SU-DHL-6 (cell line): Measurements from ENCODE around the gene ATRNL1.

Source experiments
- H2AFZ ChIP-seq: fragments of 200-600 bp; sonication (generic); 2 replicates; pipeline ENCODE4 v1.6.1; 2014; ENCODE audit warnings: low read depth, mild to moderate bottlenecking, moderate library complexity, mixed read lengths, antibody characterized with exemption, low read length; ENCODE audit not compliant: severe bottlenecking
- H3F3A ChIP-seq: fragments of 200-600 bp; shearing (Covaris generic); 2 replicates; pipeline ENCODE4 v1.6.0; 2016; ENCODE audit warnings: antibody characterized with exemption, mild to moderate bottlenecking; ENCODE audit not compliant: insufficient read depth
- H3K27ac ChIP-seq: fragments of 200-600 bp; sonication (generic); 2 replicates; pipeline ENCODE4 v1.5.1; 2016; ENCODE audit warnings: low read depth, mild to moderate bottlenecking, low read length, moderate library complexity, mixed read lengths
- H3K27me3 ChIP-seq: fragments of 200-600 bp; sonication (generic), shearing (Covaris generic); 2 replicates; pipeline ENCODE4 v1.6.0; 2014; ENCODE audit warnings: mild to moderate bottlenecking, low read length
- H3K36me3 ChIP-seq: fragments of 200-600 bp; sonication (generic); 2 replicates; pipeline ENCODE4 v1.6.1; 2014; ENCODE audit warnings: mild to moderate bottlenecking, low read length, mixed read lengths
- H3K4me2 ChIP-seq: fragments of 300-600, 200-600 bp; shearing (Covaris generic), sonication (generic); 2 replicates; pipeline ENCODE4 v1.6.0; 2014; ENCODE audit warnings: low read length, low read depth, mild to moderate bottlenecking; ENCODE audit not compliant: poor library complexity, severe bottlenecking
- H3K4me3 ChIP-seq: fragments of 200-600 bp; sonication (generic); 2 replicates; pipeline ENCODE4 v1.5.1; 2014; ENCODE audit warnings: antibody characterized with exemption, low read length, mild to moderate bottlenecking, mixed read lengths; ENCODE audit not compliant: insufficient read depth, poor library complexity, severe bottlenecking
- H3K79me2 ChIP-seq: fragments of 200-600 bp; sonication (generic); 2 replicates; pipeline ENCODE4 v1.6.1; 2014; ENCODE audit warnings: mild to moderate bottlenecking, low read length, moderate library complexity; ENCODE audit not compliant: insufficient read depth
- H3K9ac ChIP-seq: fragments of 200-600 bp; sonication (generic); 2 replicates; pipeline ENCODE4 v1.7.0; 2014; ENCODE audit warnings: mild to moderate bottlenecking, low read length
- H3K9me2 ChIP-seq: fragments of 200-600 bp; sonication (generic); replicated peaks from 2 replicates; pipeline ENCODE4 v1.6.1; 2014; ENCODE audit warnings: low read length; ENCODE audit not compliant: insufficient read depth
- H3K9me3 ChIP-seq: fragments of 200-600 bp; sonication (generic); 2 replicates; pipeline ENCODE4 v1.6.1; 2014; ENCODE audit warnings: low read length, mixed read lengths; ENCODE audit not compliant: insufficient read depth
- H4K20me1 ChIP-seq: fragments of 200-600 bp; sonication (generic); 2 replicates; pipeline ENCODE4 v1.6.1; 2014; ENCODE audit warnings: low read depth, mild to moderate bottlenecking, antibody characterized with exemption, low read length, moderate library complexity, mixed read lengths
- CTCF ChIP-seq: fragments of 200-600 bp; sonication (generic); IDR thresholded peaks from one replicate; pipeline ENCODE4 v1.5.1; 2017; ENCODE audit warnings: antibody characterized with exemption, mild to moderate bottlenecking, low read length, moderate library complexity; ENCODE audit not compliant: insufficient read depth, poor library complexity, severe bottlenecking
- EZH2phosphoT487 ChIP-seq: fragments of 200-600 bp; sonication (generic), shearing (Covaris generic); conservative IDR thresholded peaks from 2 replicates; pipeline ENCODE4 v1.6.1; 2018; ENCODE audit warnings: mild to moderate bottlenecking, antibody characterized with exemption, low read length, moderate library complexity, mixed read lengths

The ATRNL1 gene

GRCh38 chr10:115830265-115830970 is 737.3 kb downstream of the ATRNL1 start:
- no peak overlapping the region for H2AFZ ChIP-seq
- no peaks in the 10 kb centered on the region for H4K20me1 ChIP-seq
- no peaks in the 10 kb centered on the region for H3K36me3 ChIP-seq
- H3K79me2 ChIP-seq = no peaks in the 10 kb centered on the region
- no peak overlapping the region for H3K4me2 ChIP-seq
- H3K9me2 ChIP-seq = no peaks in the 10 kb centered on the region
- no peak for TF ChIP-seq EZH2phosphoT487
- H3K27me3 ChIP-seq = no peaks in the 10 kb centered on the region
- no peak overlapping the region for H3K9ac ChIP-seq
- H3F3A ChIP-seq = no peaks in the 10 kb centered on the region
- H3K27ac ChIP-seq = no peak overlapping the region
- H3K9me3 ChIP-seq = no peaks in the 10 kb centered on the region
- H3K4me3 ChIP-seq = no peak overlapping the region

DNA sequence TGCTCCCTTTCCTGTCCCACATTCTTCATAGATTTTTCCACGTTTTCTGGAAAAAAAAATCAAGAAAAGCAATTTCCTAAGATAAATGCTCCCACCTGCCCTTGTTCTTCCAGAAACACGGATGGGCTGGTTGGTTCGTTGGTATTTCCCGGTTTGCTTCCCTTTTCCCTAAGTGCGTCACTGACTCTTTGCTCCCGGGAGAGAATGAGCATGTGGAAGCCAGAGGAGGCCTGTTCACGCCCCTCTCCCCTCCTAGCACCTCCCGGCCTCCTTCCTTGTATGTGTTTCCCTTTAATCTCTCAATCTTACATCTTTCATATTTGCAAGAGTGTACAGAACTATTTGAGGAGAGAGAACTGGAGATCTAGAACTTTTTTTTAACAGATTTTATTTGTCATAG is 737.9 kb downstream of the ATRNL1 start:
- Histone ChIP-seq H3F3A (no peaks in the 10 kb centered on the region), H3K4me2 (no peak overlapping the region), H3K9me2 (no peaks in the 10 kb centered on the region), H3K27ac (no peak overlapping the region), H3K4me3 (no peak overlapping the region), H3K9ac (no peak overlapping the region), H2AFZ (no peak overlapping the region), H3K79me2 (no peaks in the 10 kb centered on the region), H3K9me3 (no peaks in the 10 kb centered on the region), H3K36me3 (no peaks in the 10 kb centered on the region), H3K27me3 (no peaks in the 10 kb centered on the region), H4K20me1 (no peaks in the 10 kb centered on the region)
- TF ChIP-seq CTCF = no peak
- no peak for TF ChIP-seq EZH2phosphoT487

DNA sequence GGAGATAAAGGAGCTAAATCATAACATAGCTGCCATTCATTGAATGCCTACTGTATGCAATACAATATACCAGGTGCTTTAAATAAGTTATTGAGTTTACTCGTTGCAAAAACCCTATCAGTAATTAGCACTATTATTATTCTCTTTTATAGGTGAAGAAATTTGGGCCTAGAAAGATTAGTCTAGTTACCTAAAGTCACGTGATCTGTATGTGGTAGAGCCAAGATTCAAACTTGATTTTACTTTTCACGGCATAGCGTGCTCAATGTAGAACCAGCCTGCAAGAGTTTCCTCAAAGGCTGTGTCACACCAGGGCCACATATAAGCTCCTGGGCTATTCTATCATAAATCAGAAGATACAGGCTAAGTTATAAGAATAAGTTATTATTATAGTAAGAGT is 740.0 kb downstream of the ATRNL1 start:
- Histone ChIP-seq H3K9ac (no peak overlapping the region), H3K9me3 (no peaks in the 10 kb centered on the region), H4K20me1 (no peaks in the 10 kb centered on the region), H2AFZ (no peak overlapping the region), H3K27me3 (no peaks in the 10 kb centered on the region), H3K36me3 (no peaks in the 10 kb centered on the region), H3K4me3 (no peak overlapping the region), H3F3A (no peaks in the 10 kb centered on the region), H3K4me2 (no peak overlapping the region), H3K79me2 (no peaks in the 10 kb centered on the region), H3K9me2 (no peaks in the 10 kb centered on the region), H3K27ac (no peak overlapping the region)
- TF ChIP-seq EZH2phosphoT487 (no peak), CTCF (no peak)

DNA sequence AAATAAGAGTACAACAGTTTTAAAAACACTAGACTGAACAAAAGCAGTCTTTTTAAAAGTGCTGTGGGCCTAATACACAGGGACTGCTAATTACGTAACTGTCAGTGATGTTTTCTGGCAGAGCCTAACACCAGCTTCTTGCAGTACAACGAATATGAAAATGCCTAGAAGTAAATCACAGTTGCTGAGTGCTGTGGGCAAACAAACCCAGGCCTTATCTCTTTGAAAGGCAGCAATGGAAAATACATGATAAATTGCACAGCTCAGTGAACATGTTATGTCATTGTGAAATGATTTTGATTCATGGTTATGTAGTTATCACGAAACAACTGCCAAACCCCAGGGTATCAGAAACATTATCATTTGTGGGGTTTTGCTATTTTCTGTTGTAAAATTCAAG is 751.4 kb downstream of the ATRNL1 start:
- Histone ChIP-seq H3K79me2 (no peaks in the 10 kb centered on the region), H3K9ac (no peak overlapping the region), H3K9me2 (no peaks in the 10 kb centered on the region), H3K4me3 (no peak overlapping the region), H3K9me3 (no peaks in the 10 kb centered on the region), H4K20me1 (no peaks in the 10 kb centered on the region), H3K27ac (no peak overlapping the region), H3K4me2 (no peak overlapping the region), H3K36me3 (no peaks in the 10 kb centered on the region), H3K27me3 (no peaks in the 10 kb centered on the region), H2AFZ (no peak overlapping the region), H3F3A (no peaks in the 10 kb centered on the region)
- no peak for TF ChIP-seq EZH2phosphoT487
- no peak for TF ChIP-seq CTCF
